Hepatic stellate cell (primary cell): ENCODE measurements around the gene INSYN2A.

ENCODE experiments used
- DNase-seq: peaks from one replicate; pipeline ENCODE4 v3.0.0; 2011; ENCODE audit warnings: low spot score

The INSYN2A gene, protein sequence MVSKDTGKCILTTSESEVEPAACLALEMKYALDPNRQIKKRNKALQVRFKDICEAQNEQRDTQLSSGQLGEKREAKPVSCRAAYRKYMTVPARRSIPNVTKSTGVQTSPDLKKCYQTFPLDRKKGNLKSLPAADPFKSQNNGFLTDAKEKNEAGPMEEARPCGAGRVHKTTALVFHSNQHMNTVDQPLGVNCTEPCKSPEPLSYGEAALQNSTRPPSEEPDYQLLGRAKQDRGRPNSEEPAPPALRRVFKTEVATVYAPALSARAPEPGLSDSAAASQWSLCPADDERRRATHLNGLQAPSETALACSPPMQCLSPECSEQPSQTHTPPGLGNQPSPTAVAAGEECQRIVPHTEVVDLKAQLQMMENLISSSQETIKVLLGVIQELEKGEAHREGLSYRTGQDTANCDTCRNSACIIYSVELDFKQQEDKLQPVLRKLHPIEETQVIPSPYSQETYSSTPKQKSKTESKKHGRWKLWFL

GRCh38 chr10:127196282-127197153 is at the start of gene INSYN2A:
Gene INSYN2A (minus strand): TSS chr10:127196591. CDS start chr10:127176395, 20,196 bp downstream.
- peak; percentile 66 for DNase-seq

- DNase-seq: no peak
These were observed 49.1 kb upstream of the INSYN2A start for GRCh38 chr10:127245456-127245855.

DNA sequence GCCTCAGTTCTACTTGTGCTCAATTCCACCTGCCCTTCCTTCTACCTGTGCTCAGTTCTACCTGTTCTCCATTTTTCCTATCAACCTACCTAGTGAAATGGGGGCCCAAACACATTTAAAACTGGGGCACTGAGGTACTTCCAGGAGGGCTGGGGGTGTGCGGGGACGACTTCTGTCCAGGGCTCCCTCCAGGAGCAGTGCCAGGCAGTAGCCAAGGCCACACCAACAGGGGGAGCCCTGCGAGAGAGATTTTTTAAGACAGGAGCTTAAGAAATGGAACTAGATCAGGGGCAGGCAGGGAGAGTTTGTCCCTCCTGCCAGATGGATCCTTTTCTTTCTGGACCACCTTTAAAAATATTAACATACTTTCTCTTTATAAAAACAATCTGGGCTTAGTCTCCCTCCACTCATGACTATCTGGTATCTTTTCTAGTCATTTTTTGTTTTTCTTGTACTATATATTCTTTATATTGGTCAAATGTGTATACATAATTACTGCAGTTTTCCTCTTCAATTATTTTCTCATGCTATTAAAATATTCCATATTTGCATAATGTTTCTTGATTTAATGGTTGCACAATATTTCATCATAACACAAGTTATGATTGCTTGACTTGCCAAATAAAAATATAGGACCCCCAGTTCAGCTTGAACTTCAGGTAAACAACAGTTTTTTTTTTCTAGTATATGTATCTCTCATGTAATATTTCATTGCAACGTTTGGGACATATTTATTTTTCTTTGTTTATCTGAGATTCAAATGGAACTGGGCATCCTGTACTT is 47.3 kb upstream of the INSYN2A start:
- DNase-seq: peak; percentile 27

DNA sequence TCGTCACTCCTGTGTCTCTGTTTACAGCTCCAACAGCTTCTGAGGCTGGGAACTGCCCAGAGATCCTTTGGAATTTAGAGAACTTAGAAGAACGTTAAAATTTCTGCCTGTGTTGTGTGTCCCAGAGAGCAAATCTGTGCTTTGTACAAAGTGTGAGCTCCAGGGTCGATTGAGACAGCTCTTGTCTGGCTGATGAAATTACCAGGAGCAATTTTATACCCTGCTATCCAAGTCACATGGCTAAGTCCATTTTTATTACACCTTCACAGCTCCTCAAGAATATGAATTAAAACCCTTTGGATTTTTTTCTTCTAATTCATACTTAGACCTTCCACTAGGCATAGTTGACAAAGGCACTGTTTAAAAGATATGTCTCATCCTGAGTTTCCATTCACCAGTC is 46.5 kb upstream of the INSYN2A start:
- DNase-seq: no peak

- no peak for DNase-seq
These were observed 39.9 kb upstream of the INSYN2A start for GRCh38 chr10:127236266-127236665.

- DNase-seq: no peak
These were observed 38.0 kb upstream of the INSYN2A start for GRCh38 chr10:127234306-127234800.

GRCh38 chr10:127228195-127228787 is 31.9 kb upstream of the INSYN2A start:
- no peak for DNase-seq

- DNase-seq: no peak
These were observed 31.3 kb upstream of the INSYN2A start for GRCh38 chr10:127227663-127228062.

- DNase-seq: no peak
These were observed 30.6 kb upstream of the INSYN2A start for GRCh38 chr10:127227027-127227426.

- DNase-seq: no peak
These were observed 24.9 kb upstream of the INSYN2A start for GRCh38 chr10:127221281-127221680.

DNA sequence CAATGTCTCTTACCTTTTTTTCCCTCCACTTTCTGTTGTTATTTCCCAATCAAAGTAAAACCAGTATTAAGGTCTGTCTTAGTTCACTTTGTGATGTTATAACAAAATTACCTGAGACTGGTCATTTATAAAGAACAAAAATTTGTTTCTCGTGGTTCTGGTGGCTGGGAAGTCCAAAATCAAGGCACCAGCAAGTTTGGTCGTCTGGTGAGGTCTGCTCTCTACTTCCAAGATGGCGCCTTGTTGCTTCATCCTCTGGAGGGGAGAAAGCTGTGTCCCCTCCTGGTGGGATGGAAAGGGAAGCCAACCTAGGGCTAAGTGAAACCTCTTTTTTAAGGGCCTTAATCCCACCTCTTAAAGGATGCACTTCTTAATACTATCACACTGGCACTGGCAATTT is 22.3 kb upstream of the INSYN2A start:
- DNase-seq: no peak

- no peak for DNase-seq
These were observed 20.4 kb upstream of the INSYN2A start for GRCh38 chr10:127216786-127217185.

DNA sequence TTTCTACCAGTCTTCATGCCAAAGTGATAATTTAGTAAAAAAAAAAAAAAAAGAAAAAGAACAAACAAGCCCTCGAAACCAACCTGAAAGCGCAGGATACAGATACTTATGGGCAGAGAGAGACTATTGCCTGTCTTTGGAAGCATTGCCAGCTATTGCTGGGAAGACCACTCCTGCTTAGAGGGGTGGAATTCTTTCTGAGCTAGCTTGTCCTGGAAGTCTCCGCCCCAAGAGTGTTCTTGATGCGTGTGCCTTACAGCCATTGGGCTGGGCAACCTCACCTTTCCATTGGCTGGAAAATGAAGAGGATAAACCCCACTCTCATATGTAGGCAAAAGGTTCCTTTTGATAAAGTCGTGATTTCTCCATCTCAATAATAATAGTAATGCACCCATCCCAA is 19.9 kb upstream of the INSYN2A start:
- DNase-seq: no peak

DNA sequence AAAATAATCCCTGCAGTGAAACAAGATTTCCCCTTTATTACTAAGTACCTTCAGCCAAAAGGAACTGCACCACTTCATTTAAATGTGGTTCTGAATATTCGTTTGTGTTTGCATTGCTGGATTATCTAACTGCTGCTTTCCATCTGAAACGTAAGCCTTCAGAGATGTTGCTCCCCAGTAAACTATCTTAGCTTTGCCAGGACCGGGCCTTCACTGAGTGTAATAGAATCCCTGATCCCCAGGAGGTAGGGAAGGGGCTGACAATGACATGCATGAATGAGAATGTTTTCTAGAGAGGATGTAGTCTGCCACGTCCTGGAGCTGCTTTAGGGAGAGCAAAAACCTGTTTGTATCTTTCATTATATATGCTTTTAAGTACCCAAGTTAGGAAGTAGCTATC is 19.5 kb upstream of the INSYN2A start:
- DNase-seq: no peak

- DNase-seq: no peak
These were observed 14.6 kb upstream of the INSYN2A start for GRCh38 chr10:127210936-127211466.

- no peak for DNase-seq
These were observed 10.7 kb upstream of the INSYN2A start for GRCh38 chr10:127207081-127207480.

- no peak for DNase-seq
These were observed 6.7 kb upstream of the INSYN2A start for GRCh38 chr10:127203067-127203466.

DNA sequence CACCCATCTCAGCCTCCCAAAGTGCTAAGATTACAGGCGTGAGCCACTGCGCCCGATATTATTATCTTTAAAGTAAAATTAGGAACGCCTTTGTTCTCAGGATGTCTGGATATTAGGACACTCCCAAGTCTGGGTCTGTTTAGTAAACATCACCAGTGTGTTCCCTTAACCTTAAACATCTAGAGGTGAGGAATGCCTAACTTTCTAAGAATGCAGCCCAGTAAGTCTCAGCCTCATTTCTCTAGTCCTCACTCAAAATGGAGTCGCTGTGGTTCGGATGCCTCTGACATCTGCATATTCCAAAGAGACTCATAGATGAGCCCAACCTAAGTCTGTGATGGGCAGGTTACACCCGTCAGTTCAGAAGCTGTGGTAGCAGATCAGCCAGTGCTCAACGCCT is 4.3 kb upstream of the INSYN2A start:
- DNase-seq: no peak

GRCh38 chr10:127198721-127199120 is 2.3 kb upstream of the INSYN2A start:
- no peak for DNase-seq

DNA sequence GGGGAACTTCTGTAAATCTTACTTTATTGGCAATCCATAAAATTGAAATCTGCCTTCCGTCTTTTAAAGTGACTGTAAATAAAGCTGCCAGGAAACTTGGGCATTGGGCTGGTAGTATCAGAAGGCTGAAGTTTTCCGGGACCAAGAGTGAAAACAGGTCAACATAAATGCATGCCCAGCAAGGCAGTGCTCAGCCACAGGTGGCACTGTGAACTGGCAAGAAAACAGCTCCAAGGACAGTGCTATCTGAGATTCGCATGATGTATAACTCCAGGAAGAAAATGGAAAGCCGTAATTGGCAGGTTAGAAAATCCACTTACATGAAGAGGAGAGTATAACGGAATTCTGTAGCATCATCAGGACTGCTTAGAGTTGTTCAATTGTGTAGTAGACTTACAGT is 1.9 kb upstream of the INSYN2A start:
- no peak for DNase-seq

GRCh38 chr10:127197154-127197432 is 702 bp upstream of the INSYN2A start:
- DNase-seq: no peak
